ENCODE results near the gene ANKRD13A.

- TF ChIP-seq JUN (IDR thresholded peaks at IDR 0.05; ENCODE audit: borderline replicate concordance, insufficient read depth, insufficient read length, low read depth) (no peak), CTCF (IDR thresholded peaks at IDR 0.05; ENCODE audit: extremely low read depth in 1 of 2, insufficient read depth in 1 of 2, low read depth in 1 of 2, low read length in 2 of 2) (no peak), POLR2AphosphoS5 (IDR thresholded peaks at IDR 0.05; ENCODE audit: insufficient read depth, low read depth, low read length) (no peak)
Measured at GRCh38 chr12:109958374-109958773, 40.9 kb upstream of the ANKRD13A start.
